GM23248 (cell line): Measurements from ENCODE around the gene TENT5C. TPM values are rescaled to one million over a fixed set of nuclear protein-coding genes. Genes with fewer than 3 reads are reported as not detected.

Experiments used
- DNase-seq: peaks from one replicate; pipeline ENCODE4 v3.0.0-alpha.2; 2015
- H2AFZ ChIP-seq: fragments of 200-600 bp; sonication (generic); 2 replicates; pipeline ENCODE4 v1.6.1; 2016; ENCODE audit warnings: antibody characterized with exemption
- H3F3A ChIP-seq: fragments of 200-600 bp; sonication (generic); 2 replicates; pipeline ENCODE4 v1.6.1; 2016; ENCODE audit warnings: mild to moderate bottlenecking, antibody characterized with exemption, mixed run types; ENCODE audit not compliant: insufficient read depth
- H3K27ac ChIP-seq: fragments of 200-600 bp; sonication (generic); 2 replicates; pipeline ENCODE4 v1.5.1; 2016; ENCODE audit warnings: mild to moderate bottlenecking
- H3K27me3 ChIP-seq: fragments of 200-600 bp; sonication (generic); replicated peaks from 2 replicates; pipeline ENCODE4 v1.6.1; 2016; ENCODE audit warnings: mild to moderate bottlenecking; ENCODE audit not compliant: insufficient read depth
- H3K36me3 ChIP-seq: fragments of 200-600 bp; sonication (generic); 2 replicates; pipeline ENCODE4 v1.6.1; 2016; ENCODE audit warnings: low read depth, mild to moderate bottlenecking
- H3K4me1 ChIP-seq: fragments of 200-600 bp; sonication (generic); 2 replicates; pipeline ENCODE4 v1.6.1; 2016; ENCODE audit warnings: mild to moderate bottlenecking; ENCODE audit not compliant: insufficient read depth
- H3K4me2 ChIP-seq: fragments of 200-600 bp; sonication (generic); one replicate; pipeline ENCODE4 v1.6.1; 2016; ENCODE audit warnings: mild to moderate bottlenecking; ENCODE audit not compliant: unreplicated experiment
- H3K4me3 ChIP-seq: fragments of 200-600 bp; sonication (generic); 2 replicates; pipeline ENCODE4 v1.5.1; 2016; ENCODE audit warnings: mild to moderate bottlenecking
- H3K79me2 ChIP-seq: fragments of 200-600 bp; sonication (generic); 2 replicates; pipeline ENCODE4 v1.6.1; 2016; ENCODE audit warnings: mild to moderate bottlenecking; ENCODE audit not compliant: insufficient read depth
- H3K9ac ChIP-seq: fragments of 200-600 bp; sonication (generic); 2 replicates; pipeline ENCODE4 v1.6.1; 2016; ENCODE audit warnings: mild to moderate bottlenecking
- H3K9me2 ChIP-seq: fragments of 200-600 bp; sonication (generic); 2 replicates; pipeline ENCODE4 v1.6.1; 2016; ENCODE audit warnings: mixed run types, mild to moderate bottlenecking, moderate library complexity; ENCODE audit not compliant: insufficient read depth
- H3K9me3 ChIP-seq: fragments of 200-600 bp; sonication (generic); one replicate; pipeline ENCODE4 v1.6.1; 2017; ENCODE audit warnings: low read depth
- H4K20me1 ChIP-seq: fragments of 200-600 bp; sonication (generic); 2 replicates; pipeline ENCODE4 v1.6.0; 2016; ENCODE audit not compliant: insufficient read depth
- EZH2 ChIP-seq: fragments of 200-600 bp; sonication (generic); IDR thresholded peaks from 2 replicates; pipeline ENCODE4 v1.6.1; 2018; ENCODE audit warnings: antibody characterized with exemption, mild to moderate bottlenecking; ENCODE audit not compliant: insufficient read depth, poor library complexity, severe bottlenecking
- EZH2phosphoT487 ChIP-seq: fragments of 200-600 bp; sonication (generic); IDR thresholded peaks from 2 replicates; pipeline ENCODE4 v1.6.1; 2018; ENCODE audit warnings: antibody characterized with exemption, moderate library complexity, mild to moderate bottlenecking, low read depth; ENCODE audit not compliant: insufficient read depth
- WGBS, 2 experiments: methylation state at CpG; one replicate each; pipeline ENCODE4 v1.1.6; 2015 to 2017; ENCODE audit warnings: low lambda C conversion rate in 2 of 2, low coverage in 1 of 2; ENCODE audit errors: missing lambda C conversion rate in 2 of 2; 5-methylcytosine and 5-hydroxymethylcytosine counted together
- in situ Hi-C: fragments of 300-500 bp; cut with MboI; formaldehyde crosslinking; loops from 2 replicates; pipeline ENCODE4 v1.15.0; 2020
- polyA plus RNA-seq: library from polyadenylated mRNA; unstranded; fragments of >200 nt; fragmentation: Nextera tagmentation; extraction: Ambion mirVana; gene quantifications from 2 replicates; pipeline ENCODE4 v1.2.1, GENCODE V29; 2016
- total RNA-seq: library from RNA; depleted of rRNA; stranded (reverse); fragments of >200 nt; shearing (Covaris generic); gene quantifications from 2 replicates; pipeline ENCODE4 v1.2.3, GENCODE V29; 2014

The TENT5C gene
- total and polyA plus RNA-seq, 2 experiments from 2014 or later, result 0.20 TPM; not detected in 1

GRCh38 chr1:117613249-117613968, 7.6 kb downstream of the TENT5C start:
- Histone ChIP-seq H3K9ac (peak overlapping the region; percentile 20), H3K4me2 (peak overlapping the region; percentile 60), H3K9me2 (no peaks in the 10 kb centered on the region), H3K4me1 (peaks cover 19% of the 10 kb centered on the region), H3K36me3 (no peaks in the 10 kb centered on the region), H3K9me3 (no peaks in the 10 kb centered on the region), H2AFZ (peak overlapping the region; percentile 68), H3F3A (peaks cover 17% of the 10 kb centered on the region), H4K20me1 (no peaks in the 10 kb centered on the region), H3K79me2 (no peaks in the 10 kb centered on the region), H3K4me3 (no peak overlapping the region), H3K27me3 (0 out of 2 replicates have a peak, but pooled peaks cover 2% of the 10 kb centered on the region), H3K27ac (peak overlapping the region; percentile 64)
- WGBS, 2 experiments, result 77 to 81% methylated on average over 8 of the region's 8 CpGs
- TF ChIP-seq EZH2, result no peak
- no peak for TF ChIP-seq EZH2phosphoT487
- in situ Hi-C loops, result no loop called here
- DNase-seq, result no peak

DNA sequence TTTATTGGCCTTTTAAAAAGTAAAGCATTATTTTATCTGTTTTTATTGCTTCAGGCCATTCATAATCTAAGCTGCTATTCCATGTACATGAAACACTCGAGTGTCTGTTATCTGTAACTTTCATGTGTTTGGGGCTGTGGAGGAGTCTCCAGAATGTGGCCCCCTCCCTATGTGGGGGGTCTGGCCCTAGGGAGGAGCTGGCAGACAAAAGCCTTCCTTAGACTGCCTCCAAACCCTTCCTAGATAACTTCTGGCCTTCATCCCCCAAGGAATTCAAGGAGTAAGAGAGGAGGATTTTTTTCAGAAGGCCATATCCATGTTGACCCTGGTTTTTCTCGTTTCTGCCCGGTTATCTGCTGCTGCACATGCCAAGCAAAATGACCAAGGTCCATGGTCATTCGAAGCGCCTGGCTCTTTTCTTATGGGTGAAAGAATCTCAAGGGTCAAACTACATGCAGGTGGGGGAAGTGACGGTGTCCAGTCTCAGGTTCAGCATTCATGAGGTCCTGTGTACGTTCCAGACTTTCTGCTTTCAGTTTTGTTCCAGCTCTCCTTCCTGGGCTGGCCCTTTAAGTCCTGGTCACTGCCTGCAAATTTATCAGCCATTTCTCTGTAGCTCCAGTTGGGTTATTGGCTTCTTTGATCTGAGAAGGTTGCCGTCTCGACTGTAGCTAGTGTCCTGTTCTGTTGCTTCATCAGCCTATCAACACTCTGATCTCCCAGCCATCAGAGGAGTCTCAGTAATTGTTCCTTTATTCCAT, 8.3 kb downstream of the TENT5C start:
- Histone ChIP-seq H3K9me2 (no peaks in the 10 kb centered on the region), H3K4me3 (no peak overlapping the region), H3K27me3 (no peaks in the 10 kb centered on the region), H3F3A (peaks cover 17% of the 10 kb centered on the region), H3K27ac (no peak overlapping the region), H3K4me1 (peaks cover 19% of the 10 kb centered on the region), H4K20me1 (no peaks in the 10 kb centered on the region), H3K9me3 (no peaks in the 10 kb centered on the region), H3K4me2 (no peak overlapping the region), H3K79me2 (no peaks in the 10 kb centered on the region), H3K9ac (no peak overlapping the region), H2AFZ (no peak overlapping the region), H3K36me3 (no peaks in the 10 kb centered on the region)
- WGBS, 2 experiments, result 94 to 95% methylated on average over 9 of the region's 9 CpGs
- DNase-seq, result no peak
- in situ Hi-C loops, result no loop called here
- TF ChIP-seq EZH2phosphoT487, result no peak
- no peak for TF ChIP-seq EZH2

DNA sequence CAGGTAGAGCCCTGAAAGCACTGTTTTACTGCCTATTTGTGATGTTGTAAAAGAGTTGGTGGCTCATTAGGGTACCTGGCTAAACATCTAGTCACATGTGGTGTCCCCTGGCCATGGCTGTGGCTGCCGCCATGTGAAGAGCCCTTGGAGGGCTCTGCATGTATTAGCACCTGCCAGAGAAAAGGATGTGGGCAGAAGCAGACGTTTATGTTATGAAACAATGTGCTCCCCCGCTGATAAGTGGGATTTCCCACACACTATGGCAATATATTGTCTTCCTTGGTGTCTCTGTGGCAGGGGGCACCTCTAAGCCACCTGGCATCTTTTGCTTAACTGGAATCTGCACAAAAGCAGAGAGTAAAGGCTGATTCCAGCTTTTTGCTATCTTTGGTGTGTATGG, 9.6 kb downstream of the TENT5C start:
- no peaks in the 10 kb centered on the region for H3K79me2 ChIP-seq
- in situ Hi-C loops, result no loop called here
- no peaks in the 10 kb centered on the region for H3K27me3 ChIP-seq

DNA sequence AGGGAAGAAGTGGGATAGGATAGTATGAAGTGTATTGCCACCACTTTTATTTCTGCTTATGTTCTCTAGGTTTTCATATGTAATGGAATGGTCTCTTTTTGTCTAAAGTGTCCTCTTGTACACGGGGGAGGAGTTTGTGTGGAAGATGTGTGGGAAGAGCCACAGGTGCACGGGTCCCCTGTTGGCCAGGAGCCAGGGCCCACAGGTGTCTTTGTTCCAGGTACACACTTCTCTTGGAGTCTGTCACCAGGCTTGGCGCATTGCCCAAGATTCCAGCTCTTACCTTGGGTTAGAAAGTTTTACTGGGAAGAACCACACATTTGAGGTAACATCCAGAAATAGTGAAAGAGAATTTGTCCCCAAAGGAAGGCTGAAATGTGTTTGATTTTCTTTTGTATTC, 10.5 kb downstream of the TENT5C start:
- peaks cover 19% of the 10 kb centered on the region for H3K4me1 ChIP-seq
- no peak for TF ChIP-seq EZH2phosphoT487
- no peak for TF ChIP-seq EZH2
- no peaks in the 10 kb centered on the region for H3K79me2 ChIP-seq
- H2AFZ ChIP-seq, result no peak overlapping the region
- H3K4me3 ChIP-seq, result no peak overlapping the region
- H3F3A ChIP-seq, result peaks cover 17% of the 10 kb centered on the region
- H3K9me3 ChIP-seq, result no peaks in the 10 kb centered on the region
- no peak overlapping the region for H3K4me2 ChIP-seq
- H3K27ac ChIP-seq, result no peak overlapping the region
- H3K27me3 ChIP-seq, result 0 out of 2 replicates have a peak, but pooled peaks cover 3% of the 10 kb centered on the region
- 34 to 48% methylated on average over 3 of the region's 3 CpGs for WGBS, 2 experiments
- no peaks in the 10 kb centered on the region for H3K9me2 ChIP-seq
- no peak for DNase-seq
- H3K9ac ChIP-seq, result no peak overlapping the region
- H3K36me3 ChIP-seq, result no peaks in the 10 kb centered on the region
- in situ Hi-C loops, result no loop called here
- no peaks in the 10 kb centered on the region for H4K20me1 ChIP-seq

More for the DNA sequence above, 9.6 kb downstream of the TENT5C start:
- Histone ChIP-seq H3F3A (peaks cover 17% of the 10 kb centered on the region), H3K9ac (no peak overlapping the region), H4K20me1 (no peaks in the 10 kb centered on the region), H3K27ac (no peak overlapping the region), H3K4me2 (no peak overlapping the region), H3K9me3 (no peaks in the 10 kb centered on the region), H3K4me3 (no peak overlapping the region), H3K36me3 (no peaks in the 10 kb centered on the region), H3K9me2 (no peaks in the 10 kb centered on the region), H3K4me1 (peaks cover 19% of the 10 kb centered on the region), H2AFZ (no peak overlapping the region)
- TF ChIP-seq EZH2 (no peak), EZH2phosphoT487 (no peak)
- WGBS, 2 experiments, result 66 to 68% methylated on average over 3 of the region's 3 CpGs
- DNase-seq, result no peak
